Measurements from ENCODE around the gene PPP1R7.

Gene PPP1R7

GRCh38 chr2:241157841-241158545 is 7.7 kb downstream of the PPP1R7 start:
- Mint-ChIP-seq H3K4me1 (ENCODE audit: low read depth) (peaks cover 27% of the 10 kb centered on the region), H3K4me3 (no peak overlapping the region), H3K27me3 (no peaks in the 10 kb centered on the region), H3K36me3 (ENCODE audit: low read depth) (peaks cover 51% of the 10 kb centered on the region), H3K9me3 (no peaks in the 10 kb centered on the region), H3K27ac (no peak overlapping the region)

DNA sequence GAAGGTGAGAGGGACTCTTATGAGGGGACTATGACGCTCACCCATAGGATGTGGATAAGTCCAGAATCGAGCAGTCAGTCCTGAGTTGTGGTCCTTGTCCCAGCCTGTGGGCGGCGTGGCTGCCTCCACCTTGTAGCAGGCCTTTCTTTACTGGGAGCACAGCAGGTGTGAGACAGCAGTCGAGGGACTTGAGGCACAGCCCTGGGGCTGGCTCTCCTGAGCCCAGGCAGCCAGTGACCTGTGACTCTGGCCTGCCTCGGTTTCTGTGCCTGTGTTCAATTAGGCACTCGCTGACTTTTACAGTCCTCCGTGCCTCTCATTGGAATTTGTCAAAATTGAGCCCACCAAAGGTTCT is 8.3 kb downstream of the PPP1R7 start:
- Mint-ChIP-seq H3K27ac (no peak overlapping the region), H3K4me1 (ENCODE audit: low read depth) (peaks cover 22% of the 10 kb centered on the region), H3K36me3 (ENCODE audit: low read depth) (peaks cover 52% of the 10 kb centered on the region), H3K9me3 (no peaks in the 10 kb centered on the region), H3K27me3 (no peaks in the 10 kb centered on the region), H3K4me3 (no peak overlapping the region)

DNA sequence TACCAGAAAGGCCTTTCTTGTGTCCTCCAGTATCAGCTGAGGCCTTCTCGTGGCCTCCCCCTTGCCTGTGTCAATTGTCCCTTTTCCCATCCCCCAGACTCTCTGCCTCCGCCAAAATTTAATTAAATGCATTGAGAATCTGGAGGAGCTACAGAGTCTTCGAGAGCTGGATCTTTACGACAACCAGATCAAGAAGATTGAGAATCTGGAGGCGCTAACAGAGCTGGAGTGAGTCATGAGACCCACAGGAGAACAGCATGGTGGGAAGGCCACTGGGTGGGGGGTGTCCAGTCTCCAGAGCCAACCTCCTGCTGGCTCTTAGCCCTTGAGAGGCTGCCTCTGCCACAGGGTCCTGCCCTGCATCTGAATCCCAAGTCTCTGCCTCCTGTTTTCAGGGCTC is 8.8 kb downstream of the PPP1R7 start:
- Mint-ChIP-seq H3K27me3 (no peaks in the 10 kb centered on the region), H3K4me3 (no peak overlapping the region), H3K9me3 (no peaks in the 10 kb centered on the region), H3K36me3 (ENCODE audit: low read depth) (peaks cover 55% of the 10 kb centered on the region), H3K27ac (no peak overlapping the region), H3K4me1 (ENCODE audit: low read depth) (peaks cover 19% of the 10 kb centered on the region)

- Mint-ChIP-seq H3K4me1 (ENCODE audit: low read depth) (peaks cover 12% of the 10 kb centered on the region), H3K4me3 (no peak overlapping the region), H3K27me3 (no peaks in the 10 kb centered on the region), H3K27ac (no peak overlapping the region), H3K36me3 (ENCODE audit: low read depth) (peaks cover 53% of the 10 kb centered on the region), H3K9me3 (no peaks in the 10 kb centered on the region)
These were observed 10.1 kb downstream of the PPP1R7 start for GRCh38 chr2:241160318-241160717.

DNA sequence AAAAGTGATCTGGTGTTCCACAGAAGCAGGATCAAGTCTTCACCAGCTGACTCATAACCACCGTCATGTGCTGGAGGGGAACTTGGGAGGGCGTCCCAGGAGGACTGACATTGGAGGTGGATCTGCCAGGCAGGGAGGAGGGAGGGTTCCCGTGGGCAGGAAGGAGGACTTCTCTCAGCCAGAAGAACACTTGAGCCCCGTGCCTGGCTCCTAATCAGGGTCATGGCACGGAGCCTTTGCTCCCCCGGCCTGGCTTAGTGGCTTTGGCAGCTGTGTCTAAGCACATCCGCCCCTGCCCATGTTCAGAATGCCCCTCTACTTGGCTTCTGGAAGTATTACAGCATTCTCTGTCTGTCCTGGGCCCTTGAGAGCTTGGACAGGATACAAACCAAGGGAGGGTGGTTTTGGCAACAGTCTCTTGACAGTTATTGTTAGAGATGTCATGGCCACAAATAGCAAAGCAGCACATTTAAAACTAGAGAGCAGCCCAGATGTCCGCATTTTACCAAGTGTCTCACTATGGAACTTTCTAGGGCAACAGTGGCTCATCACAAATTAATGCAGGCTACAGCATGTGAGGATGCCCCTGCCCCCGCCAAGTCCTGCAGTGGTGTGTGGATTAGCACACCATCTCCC is 11.5 kb downstream of the PPP1R7 start:
- H3K4me3 Mint-ChIP-seq = no peak overlapping the region
- peaks cover 6% of the 10 kb centered on the region for H3K4me1 Mint-ChIP-seq (ENCODE audit: low read depth)
- H3K36me3 Mint-ChIP-seq (ENCODE audit: low read depth) = peaks cover 57% of the 10 kb centered on the region
- H3K27me3 Mint-ChIP-seq = no peaks in the 10 kb centered on the region
- H3K9me3 Mint-ChIP-seq = no peaks in the 10 kb centered on the region
- H3K27ac Mint-ChIP-seq = no peak overlapping the region

DNA sequence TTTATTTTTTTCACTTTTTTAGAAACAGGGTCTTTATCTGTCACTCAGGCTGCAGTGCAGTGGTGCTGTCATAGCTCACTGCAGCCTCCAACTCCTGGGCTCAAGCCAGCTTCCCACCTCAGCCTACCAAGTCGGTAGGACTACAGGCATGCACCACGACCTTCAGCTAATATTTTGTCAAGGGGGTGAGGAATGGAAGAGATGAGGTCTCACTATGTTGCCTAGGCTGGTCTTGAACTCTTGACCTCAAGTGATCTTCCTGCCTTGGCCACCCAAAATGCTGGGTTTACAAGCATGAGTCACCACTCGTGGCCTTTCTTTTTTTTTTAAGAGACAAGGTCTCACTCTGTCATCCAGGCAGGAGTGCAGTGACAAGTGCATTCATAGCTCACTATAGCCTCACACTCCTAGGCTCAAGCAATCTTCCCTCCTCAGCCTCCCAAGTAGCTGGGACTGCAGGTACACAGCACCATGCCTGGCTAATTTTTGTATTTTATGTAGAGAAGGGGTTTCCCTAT is 13.4 kb downstream of the PPP1R7 start:
- no peaks in the 10 kb centered on the region for H3K9me3 Mint-ChIP-seq
- no peak overlapping the region for H3K27ac Mint-ChIP-seq
- H3K4me1 Mint-ChIP-seq (ENCODE audit: low read depth) = no peaks in the 10 kb centered on the region
- no peak overlapping the region for H3K4me3 Mint-ChIP-seq
- no peaks in the 10 kb centered on the region for H3K27me3 Mint-ChIP-seq
- H3K36me3 Mint-ChIP-seq (ENCODE audit: low read depth) = peaks cover 61% of the 10 kb centered on the region

DNA sequence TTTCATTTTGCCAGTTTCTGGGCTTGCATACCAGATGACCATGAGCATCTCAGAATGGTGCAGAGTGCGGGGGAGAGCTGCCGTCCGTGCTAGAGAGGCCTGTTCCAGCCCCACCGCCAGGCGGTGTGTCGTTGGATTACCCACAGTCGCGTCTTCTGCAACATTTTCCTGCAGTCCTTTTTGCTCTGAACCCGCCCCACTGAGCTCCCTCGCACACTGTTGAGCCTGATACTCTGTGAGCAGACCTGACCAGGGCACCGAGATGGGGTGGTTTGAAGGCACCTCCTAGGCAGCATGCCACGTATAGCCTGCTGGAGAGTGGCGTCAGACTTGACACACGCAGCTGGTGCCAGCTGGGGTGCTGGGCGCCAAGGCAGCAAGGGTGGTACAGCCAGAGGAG is 18.1 kb downstream of the PPP1R7 start:
- Mint-ChIP-seq H3K36me3 (ENCODE audit: low read depth) (peaks cover 74% of the 10 kb centered on the region), H3K9me3 (peaks cover 21% of the 10 kb centered on the region), H3K4me1 (ENCODE audit: low read depth) (no peaks in the 10 kb centered on the region), H3K27ac (no peak overlapping the region), H3K4me3 (no peak overlapping the region), H3K27me3 (no peaks in the 10 kb centered on the region)

DNA sequence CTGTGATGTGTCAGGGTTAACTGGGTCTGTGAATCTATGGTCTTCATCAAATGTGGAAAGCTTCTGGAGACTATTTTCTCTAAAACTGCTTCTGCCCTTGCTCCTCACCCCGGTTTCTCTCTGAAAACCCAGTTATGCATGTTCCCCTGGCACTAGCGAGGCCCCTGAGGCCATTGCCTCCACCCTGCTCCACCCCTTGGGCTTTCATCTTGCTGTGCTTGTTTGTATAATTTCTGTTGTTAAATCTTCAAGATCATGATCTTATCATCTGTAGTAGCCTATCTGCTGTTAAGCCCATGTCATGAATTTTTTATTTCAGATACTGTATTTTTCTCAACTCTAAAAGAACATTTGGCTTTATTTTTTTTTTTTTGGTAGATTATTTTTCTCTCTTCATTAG is 23.3 kb downstream of the PPP1R7 start:
- Mint-ChIP-seq H3K9me3 (peaks cover 21% of the 10 kb centered on the region), H3K27ac (no peak overlapping the region), H3K27me3 (no peaks in the 10 kb centered on the region), H3K36me3 (ENCODE audit: low read depth) (peaks cover 68% of the 10 kb centered on the region), H3K4me1 (ENCODE audit: low read depth) (no peaks in the 10 kb centered on the region), H3K4me3 (no peak overlapping the region)

GRCh38 chr2:241177526-241178334 is 27.5 kb downstream of the PPP1R7 start:
- H3K27me3 Mint-ChIP-seq = no peaks in the 10 kb centered on the region
- no peak overlapping the region for H3K27ac Mint-ChIP-seq
- peaks cover 7% of the 10 kb centered on the region for H3K4me1 Mint-ChIP-seq (ENCODE audit: low read depth)
- H3K36me3 Mint-ChIP-seq (ENCODE audit: low read depth) = peaks cover 37% of the 10 kb centered on the region
- H3K9me3 Mint-ChIP-seq = no peaks in the 10 kb centered on the region
- no peak overlapping the region for H3K4me3 Mint-ChIP-seq

DNA sequence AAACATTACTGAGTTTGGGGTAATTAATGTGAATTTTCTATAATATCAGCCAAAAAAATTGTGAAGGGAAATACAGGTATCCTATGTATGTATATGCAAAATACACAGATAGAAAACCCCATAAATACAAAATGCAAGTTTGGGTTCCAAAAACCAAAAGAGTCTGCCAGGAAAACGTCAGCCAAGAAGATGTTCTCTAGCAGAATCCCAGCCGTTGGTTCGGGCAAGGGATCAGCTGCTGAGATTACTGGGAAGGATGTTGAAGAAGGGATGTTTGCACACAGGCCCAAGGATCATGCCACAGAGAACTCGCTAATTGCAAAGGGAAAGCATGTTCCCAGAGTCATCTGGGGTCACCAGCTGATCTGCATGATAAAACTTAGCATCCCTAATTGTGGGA is 28.7 kb downstream of the PPP1R7 start:
- H3K4me3 Mint-ChIP-seq = no peak overlapping the region
- peaks cover 34% of the 10 kb centered on the region for H3K36me3 Mint-ChIP-seq (ENCODE audit: low read depth)
- no peak overlapping the region for H3K27ac Mint-ChIP-seq
- H3K27me3 Mint-ChIP-seq = no peaks in the 10 kb centered on the region
- H3K9me3 Mint-ChIP-seq = no peaks in the 10 kb centered on the region
- peaks cover 7% of the 10 kb centered on the region for H3K4me1 Mint-ChIP-seq (ENCODE audit: low read depth)

GRCh38 chr2:241179899-241180298 is 29.6 kb downstream of the PPP1R7 start:
- Mint-ChIP-seq H3K4me1 (ENCODE audit: low read depth) (peaks cover 7% of the 10 kb centered on the region), H3K27me3 (no peaks in the 10 kb centered on the region), H3K27ac (no peak overlapping the region), H3K36me3 (ENCODE audit: low read depth) (peaks cover 28% of the 10 kb centered on the region), H3K9me3 (no peaks in the 10 kb centered on the region), H3K4me3 (no peak overlapping the region)

DNA sequence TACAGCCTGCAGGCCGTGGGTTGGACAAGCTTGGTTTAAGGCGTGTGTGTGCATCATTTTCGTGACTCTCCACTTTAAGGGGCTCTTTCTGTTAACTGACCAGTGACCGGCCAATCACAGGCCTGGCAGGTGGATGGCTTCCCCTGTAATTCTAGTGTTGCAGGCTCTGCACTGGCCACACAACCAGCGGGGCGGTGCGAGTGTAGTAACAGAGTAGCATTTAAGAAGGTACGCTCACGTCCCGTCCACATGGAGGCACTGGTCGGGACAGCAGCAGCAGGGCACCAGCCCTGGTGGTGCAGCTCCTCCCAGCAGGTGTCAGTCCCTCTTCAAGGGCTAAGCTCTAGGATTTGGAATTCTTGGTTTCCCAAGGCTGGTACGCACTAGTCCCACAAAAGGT is 30.2 kb downstream of the PPP1R7 start:
- no peaks in the 10 kb centered on the region for H3K27me3 Mint-ChIP-seq
- H3K4me3 Mint-ChIP-seq = no peak overlapping the region
- no peaks in the 10 kb centered on the region for H3K9me3 Mint-ChIP-seq
- peaks cover 7% of the 10 kb centered on the region for H3K4me1 Mint-ChIP-seq (ENCODE audit: low read depth)
- peaks cover 22% of the 10 kb centered on the region for H3K36me3 Mint-ChIP-seq (ENCODE audit: low read depth)
- no peak overlapping the region for H3K27ac Mint-ChIP-seq

DNA sequence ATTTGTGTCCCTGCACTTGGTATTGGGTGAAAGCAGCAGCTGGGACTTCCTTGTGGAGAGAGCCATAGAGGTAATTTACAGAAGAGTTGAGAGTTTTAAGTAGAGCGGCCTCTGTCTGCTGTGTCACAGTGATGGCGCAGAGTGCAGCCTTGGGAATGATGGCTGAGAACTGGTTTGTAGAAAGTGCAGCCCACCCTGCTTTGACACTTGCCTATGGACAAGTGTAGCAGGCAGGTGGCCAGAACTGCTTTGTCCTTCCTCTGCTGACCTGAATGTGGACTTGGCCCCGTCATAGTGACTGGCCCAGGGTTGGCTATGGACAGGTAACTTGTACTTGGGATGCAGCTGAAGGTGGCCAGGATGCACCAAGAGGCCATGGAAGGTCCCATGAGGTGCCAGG is 31.9 kb downstream of the PPP1R7 start:
- Mint-ChIP-seq H3K9me3 (no peaks in the 10 kb centered on the region), H3K4me1 (ENCODE audit: low read depth) (peaks cover 7% of the 10 kb centered on the region), H3K4me3 (no peak overlapping the region), H3K27me3 (no peaks in the 10 kb centered on the region), H3K36me3 (ENCODE audit: low read depth) (peaks cover 19% of the 10 kb centered on the region), H3K27ac (no peak overlapping the region)

DNA sequence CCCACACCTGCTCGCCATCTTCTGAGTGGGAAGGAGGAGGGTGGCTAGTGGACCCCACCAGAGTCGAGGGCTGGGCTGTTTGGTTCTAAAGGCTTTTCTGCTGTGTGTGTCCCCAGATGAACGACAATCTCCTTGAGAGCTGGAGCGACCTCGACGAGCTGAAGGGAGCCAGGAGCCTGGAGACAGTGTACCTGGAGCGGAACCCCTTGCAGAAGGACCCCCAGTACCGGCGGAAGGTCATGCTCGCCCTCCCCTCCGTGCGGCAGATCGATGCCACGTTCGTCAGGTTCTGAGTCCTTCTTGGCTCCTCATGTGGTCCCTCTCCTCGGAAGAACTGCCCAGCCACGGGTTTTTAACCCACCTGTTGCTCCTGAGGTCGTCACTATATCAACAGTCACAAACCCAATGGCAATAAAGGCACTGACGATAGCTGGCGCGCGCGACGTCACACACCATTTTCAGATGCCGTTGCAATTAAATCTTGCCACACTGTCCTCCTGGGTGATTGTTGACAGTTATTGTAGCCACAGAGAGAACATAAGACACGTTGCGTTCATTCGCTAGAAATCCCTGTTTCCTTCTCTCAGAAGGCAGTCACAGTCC is 32.4 kb downstream of the PPP1R7 start:
- no peaks in the 10 kb centered on the region for H3K9me3 Mint-ChIP-seq
- H3K4me1 Mint-ChIP-seq (ENCODE audit: low read depth) = peaks cover 7% of the 10 kb centered on the region
- H3K4me3 Mint-ChIP-seq = no peak overlapping the region
- no peaks in the 10 kb centered on the region for H3K27me3 Mint-ChIP-seq
- no peak overlapping the region for H3K27ac Mint-ChIP-seq
- H3K36me3 Mint-ChIP-seq (ENCODE audit: low read depth) = peaks cover 19% of the 10 kb centered on the region

DNA sequence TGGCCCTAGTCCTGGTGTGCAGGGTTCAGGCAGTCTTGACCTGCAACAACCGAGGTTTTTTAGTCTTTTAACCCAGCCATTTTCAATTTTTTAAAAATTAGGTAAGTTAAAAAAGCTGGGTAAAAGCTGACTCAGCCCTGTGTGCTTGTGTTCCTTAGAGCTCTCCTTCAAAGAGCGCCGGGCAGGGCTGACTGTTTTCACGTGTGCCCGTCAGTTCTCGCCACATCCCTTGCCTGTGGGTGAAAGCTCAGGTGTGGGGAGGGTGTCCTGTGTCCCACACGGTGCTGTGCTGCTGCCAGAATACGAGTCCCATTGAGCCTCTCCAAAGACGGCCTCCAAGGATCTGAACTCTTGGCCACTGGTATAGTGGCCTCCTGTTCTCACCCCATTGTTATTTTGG is 33.0 kb downstream of the PPP1R7 start:
- Mint-ChIP-seq H3K4me1 (ENCODE audit: low read depth) (peaks cover 7% of the 10 kb centered on the region), H3K4me3 (no peak overlapping the region), H3K27me3 (no peaks in the 10 kb centered on the region), H3K27ac (no peak overlapping the region), H3K9me3 (no peaks in the 10 kb centered on the region), H3K36me3 (ENCODE audit: low read depth) (peaks cover 16% of the 10 kb centered on the region)
